Measurements from ENCODE around the gene RSAD2.

Gene RSAD2

GRCh38 chr2:6908291-6908690, 30.7 kb downstream of the RSAD2 start:
- no peak for DNase-seq

- no peak for DNase-seq
Measured at GRCh38 chr2:6909431-6910385, 32.1 kb downstream of the RSAD2 start.

- DNase-seq: no peak
Measured at GRCh38 chr2:6911721-6912120, 34.1 kb downstream of the RSAD2 start.

- DNase-seq: no peak
Measured at GRCh38 chr2:6913415-6914157, 36.0 kb downstream of the RSAD2 start.

- no peak for DNase-seq
Measured at GRCh38 chr2:6914828-6915227, 37.3 kb downstream of the RSAD2 start.

GRCh38 chr2:6915399-6915798, 37.8 kb downstream of the RSAD2 start:
- no peak for DNase-seq

GRCh38 chr2:6916224-6916623, 38.6 kb downstream of the RSAD2 start:
- no peak for DNase-seq

GRCh38 chr2:6916736-6917070, 39.1 kb downstream of the RSAD2 start:
- DNase-seq: no peak

- peak; percentile 90 for DNase-seq
Measured at GRCh38 chr2:6917071-6917760, 39.6 kb downstream of the RSAD2 start, which contains the start of gene RNF144A. Gene RNF144A (plus strand): TSS chr2:6917412. CDS start chr2:6996927, 79,515 bp downstream.

GRCh38 chr2:6917761-6918421, 40.3 kb downstream of the RSAD2 start:
- peak; percentile 73 for DNase-seq

GRCh38 chr2:6919901-6920742, 42.5 kb downstream of the RSAD2 start:
- DNase-seq: peak; percentile 64

GRCh38 chr2:6920743-6921064, 43.1 kb downstream of the RSAD2 start:
- DNase-seq: peak; percentile 62

- DNase-seq: peak; percentile 36
Measured at GRCh38 chr2:6921321-6921922, 43.8 kb downstream of the RSAD2 start.

- peak; percentile 63 for DNase-seq
Measured at GRCh38 chr2:6922201-6922656, 44.7 kb downstream of the RSAD2 start.

GRCh38 chr2:6923319-6923718, 45.7 kb downstream of the RSAD2 start:
- no peak for DNase-seq

GRCh38 chr2:6924101-6924923, 46.7 kb downstream of the RSAD2 start:
- no peak for DNase-seq

- DNase-seq: no peak
Measured at GRCh38 chr2:6924924-6925409, 47.4 kb downstream of the RSAD2 start.

- peak; percentile 52 for DNase-seq
Measured at GRCh38 chr2:6926071-6926732, 48.6 kb downstream of the RSAD2 start.

- DNase-seq: peak; percentile 51
Measured at GRCh38 chr2:6927186-6927585, 49.6 kb downstream of the RSAD2 start.

- DNase-seq: no peak
Measured at GRCh38 chr2:6927753-6928152, 50.2 kb downstream of the RSAD2 start.

Data from eye (tissue), 1 donor.